GM12878 (cell line): ENCODE data around the gene BTBD7. TPM values are rescaled to one million over a fixed set of nuclear protein-coding genes. Genes with fewer than 3 reads are reported as not detected.

Experiments
- ATAC-seq: fragments of 200-7000 bp; cut with Tn5 transposase; 3 replicates; pipeline ENCODE4 v1.9.1; 2020; ENCODE audit warnings: mild to moderate bottlenecking, moderate library complexity
- BruUV-seq: library from RNA; stranded (reverse); fragments of 400-500 nt; replicated peaks from 2 replicates; lab custom pipeline; 2021; lab: Mats Ljungman, UMichigan
- CTCF ChIA-PET: fragments of 300-600 bp; sonication (Branson Sonifier 250); formaldehyde crosslinking; extraction: SDS; loops from one replicate; lab custom pipeline; 2021; ENCODE audit warnings: inconsistent platforms; lab: Yijun Ruan, JAX
- POLR2A ChIA-PET: fragments of 350-600 bp; formaldehyde crosslinking; extraction: SDS; loops from one replicate; lab custom pipeline; 2021; ENCODE audit warnings: inconsistent platforms; lab: Charles Lee
- RAD21 ChIA-PET: fragments of 300-600 bp; sonication (Branson Sonifier 250); formaldehyde crosslinking; loops from one replicate; lab custom pipeline; 2023; ENCODE audit warnings: antibody characterized with exemption; ENCODE audit not compliant: unreplicated experiment; lab: Charles Lee
- SMC1A ChIA-PET: fragments of 300-600 bp; sonication (Branson Sonifier 250); formaldehyde crosslinking; loops from one replicate; lab custom pipeline; 2023; ENCODE audit not compliant: unreplicated experiment, uncharacterized antibody; lab: Charles Lee
- DNase-seq: peaks from one replicate; pipeline ENCODE4 v3.0.0-alpha.2; 2011; ENCODE audit warnings: low read depth, low spot score
- FAIRE-seq: peaks from 3 replicates; lab custom pipeline; 2011; peaks lifted over from hg19 to GRCh38; lab: Jason Lieb, UNC
- H2AFZ ChIP-seq: 2 replicates; pipeline ENCODE4 v1.6.0; 2011; ENCODE audit warnings: low read depth, low read length, control low read depth; ENCODE audit not compliant: control insufficient read depth
- H3K27ac ChIP-seq: 2 replicates; pipeline ENCODE4 v1.5.1; 2011; ENCODE audit warnings: control low read depth; ENCODE audit not compliant: control insufficient read depth, insufficient read depth
- H3K27me3 ChIP-seq, 2 experiments: replicated peaks in 1 of 2; 2 replicates each; pipeline versions ENCODE4 v1.6.0 to v1.6.1; 2011; ENCODE audit warnings: low read length in 1 of 2; ENCODE audit not compliant: control insufficient read depth in 2 of 2, insufficient read depth in 2 of 2
- H3K36me3 ChIP-seq, 2 experiments: 2 replicates each; pipeline ENCODE4 v1.5.1; 2011; ENCODE audit warnings: low read length in 1 of 2; ENCODE audit not compliant: control insufficient read depth in 2 of 2, insufficient read depth in 2 of 2
- H3K4me1 ChIP-seq: 2 replicates; pipeline ENCODE4 v1.6.1; 2011; ENCODE audit warnings: mild to moderate bottlenecking, low read length, moderate library complexity, mixed read lengths; ENCODE audit not compliant: control insufficient read depth, insufficient read depth
- H3K4me2 ChIP-seq: 2 replicates; pipeline ENCODE4 v1.6.0; 2011; ENCODE audit warnings: control low read depth; ENCODE audit not compliant: control insufficient read depth, insufficient read depth
- H3K4me3 ChIP-seq: fragments of 200-600 bp; sonication (generic); 2 replicates; pipeline ENCODE4 v1.5.1; 2016
- H3K79me2 ChIP-seq: 2 replicates; pipeline ENCODE4 v1.6.0; 2011; ENCODE audit warnings: low read length; ENCODE audit not compliant: control insufficient read depth, insufficient read depth
- H3K9ac ChIP-seq: 2 replicates; pipeline ENCODE4 v1.8.0; 2011; ENCODE audit warnings: low read length, control low read depth, mixed read lengths; ENCODE audit not compliant: control insufficient read depth, insufficient read depth
- H3K9me3 ChIP-seq: replicated peaks from 3 replicates; pipeline ENCODE4 v1.5.1; 2011; ENCODE audit warnings: mild to moderate bottlenecking, low read length; ENCODE audit not compliant: control insufficient read depth, insufficient read depth
- H4K20me1 ChIP-seq: 2 replicates; pipeline ENCODE4 v1.6.0; 2011; ENCODE audit not compliant: control insufficient read depth, insufficient read depth
- CHD4 ChIP-seq: fragments of 200-600 bp; sonication (generic); IDR thresholded peaks from 2 replicates; pipeline ENCODE4 v1.6.1; 2016; ENCODE audit warnings: mild to moderate bottlenecking
- CREM ChIP-seq: IDR thresholded peaks from 2 replicates; pipeline ENCODE4 v1.6.1; 2014; ENCODE audit warnings: antibody characterized with exemption, low read depth
- LARP7 ChIP-seq: fragments of 450-650 bp; IDR thresholded peaks from 2 replicates; pipeline ENCODE4 v1.6.1; 2017; ENCODE audit warnings: mild to moderate bottlenecking
- MEF2A ChIP-seq: IDR thresholded peaks from 2 replicates; pipeline ENCODE4 v1.6.1; 2011; ENCODE audit warnings: low read depth, mild to moderate bottlenecking, low read length, moderate library complexity; ENCODE audit not compliant: insufficient read depth
- MXI1 ChIP-seq: fragments of 150-350 bp; IDR thresholded peaks from 2 replicates; pipeline ENCODE4 v1.6.1; 2011; ENCODE audit warnings: low read depth, mild to moderate bottlenecking, inconsistent platforms, low read length, improper control_type of control experiment
- NFXL1 ChIP-seq: fragments of 450-650 bp; IDR thresholded peaks from 2 replicates; pipeline ENCODE4 v1.6.1; 2017; ENCODE audit warnings: antibody characterized with exemption, mild to moderate bottlenecking, borderline replicate concordance
- POLR2AphosphoS2 ChIP-seq: IDR thresholded peaks from 2 replicates; pipeline ENCODE4 v1.6.1; 2011; ENCODE audit warnings: low read depth, mild to moderate bottlenecking, low read length, improper control_type of control experiment, moderate library complexity
- SPI1 ChIP-seq: IDR thresholded peaks from 2 replicates; pipeline ENCODE4 v1.6.1; 2011; ENCODE audit warnings: low read depth, mild to moderate bottlenecking, low read length, moderate library complexity, borderline replicate concordance; ENCODE audit not compliant: insufficient read depth
- USF2 ChIP-seq: IDR thresholded peaks from 2 replicates; pipeline ENCODE4 v1.6.1; 2011; ENCODE audit warnings: low read depth, low read length, improper control_type of control experiment, borderline replicate concordance
- YBX1 ChIP-seq: fragments of 450-650 bp; IDR thresholded peaks from 2 replicates; pipeline ENCODE4 v1.6.1; 2016; ENCODE audit warnings: antibody characterized with exemption
- ZBED1 ChIP-seq: IDR thresholded peaks from 2 replicates; pipeline ENCODE4 v1.6.1; 2016; ENCODE audit warnings: borderline replicate concordance
- WGBS: methylation state at CpG from one replicate; pipeline ENCODE4 v1.1.6; 2016; ENCODE audit warnings: low lambda C conversion rate; ENCODE audit not compliant: insufficient replicate concordance, insufficient coverage; ENCODE audit errors: missing lambda C conversion rate; 5-methylcytosine and 5-hydroxymethylcytosine counted together
- in situ Hi-C: fragments of 300-500 bp; cut with MboI; formaldehyde crosslinking; loops from 9 replicates; pipeline ENCODE4 v1.14.3; 2018; ENCODE audit warnings: mixed read lengths
- intact Hi-C: fragments of 100-400 bp; cut with micrococcal nuclease; formaldehyde crosslinking; loops from one replicate; pipeline ENCODE4 v1.14.2; 2022; ENCODE audit not compliant: unreplicated experiment
- polyA plus RNA-seq, 11 experiments: library from polyadenylated mRNA; depleted of rRNA in 4 of 11; unstranded in 6 of 11; stranded (reverse) in 5 of 11; fragments of >200 nt; fragmentation: Nextera tagmentation in 4 of 11; fragmentation: Illumina TruSeq in 1 of 11; extraction: Ambion mirVana in 4 of 11; extraction: Trizol in 1 of 11; gene quantifications; 1 replicate in 1 of 11; 2 replicates in 10 of 11; pipeline versions ENCODE4 v1.2.1 to v1.2.3, GENCODE V29; 2011 to 2016; ENCODE audit warnings: inconsistent platforms in 2 of 11, missing spikeins in 2 of 11, low read depth in 1 of 11
- total RNA-seq, 4 experiments: library from RNA; depleted of rRNA in 3 of 4; stranded (reverse); fragments of >200 nt in 3 of 4; fragmentation: Illumina TruSeq in 1 of 4; extraction: Trizol in 1 of 4; gene quantifications; 2 replicates each; pipeline versions ENCODE4 v1.2.1 to v1.2.3, GENCODE V29; 2013 to 2021
- TF ChIP-seq, protein P1 (sequence below): fragments of 450-650 bp; formaldehyde crosslinking; IDR thresholded peaks from 2 replicates; pipeline ENCODE4 v1.4.0; 2020; ENCODE audit warnings: mild to moderate bottlenecking, moderate library complexity

BTBD7 gene
- total and polyA plus RNA-seq, 10 of the 15 experiments (the other 5 are each of a cell fraction or from before 2014, with no cell fraction given) = 3.6 to 17.0 (median 9.6) TPM

GRCh38 chr14:93200553-93200952 lies 132.3 kb downstream of the BTBD7 start:
- Histone ChIP-seq H3K27me3 (no peaks in the 10 kb centered on the region), H3K27ac (no peak overlapping the region), H3K9me3 (no peaks in the 10 kb centered on the region), H3K36me3 (no peaks in the 10 kb centered on the region; a peak in 1 of 4 replicates), H3K4me2 (no peak overlapping the region), H3K4me3 (no peak overlapping the region), H3K9ac (no peak overlapping the region), H3K79me2 (peaks cover 20% of the 10 kb centered on the region), H3K4me1 (no peaks in the 10 kb centered on the region), H4K20me1 (no peaks in the 10 kb centered on the region), H2AFZ (no peak overlapping the region)
- FAIRE-seq = no peak
- no peak for DNase-seq
- ATAC-seq = no peak
- WGBS = over 99% methylated on average over 5 of the region's 5 CpGs
- in situ Hi-C loops (no loop called here), intact Hi-C loops (no loop called here)
- ChIA-PET SMC1A (no interaction called here), CTCF (no interaction called here), POLR2A (no interaction called here), RAD21 (no interaction called here)
- BruUV-seq = no TSS peak
- TF ChIP-seq YBX1 (no peak), CREM (no peak), MEF2A (no peak), ZBED1 (no peak), MXI1 (no peak), LARP7 (no peak), NFXL1 (no peak), SPI1 (no peak), CHD4 (no peak), POLR2AphosphoS2 (no peak), USF2 (no peak)
- TF ChIP-seq, protein P1, sequence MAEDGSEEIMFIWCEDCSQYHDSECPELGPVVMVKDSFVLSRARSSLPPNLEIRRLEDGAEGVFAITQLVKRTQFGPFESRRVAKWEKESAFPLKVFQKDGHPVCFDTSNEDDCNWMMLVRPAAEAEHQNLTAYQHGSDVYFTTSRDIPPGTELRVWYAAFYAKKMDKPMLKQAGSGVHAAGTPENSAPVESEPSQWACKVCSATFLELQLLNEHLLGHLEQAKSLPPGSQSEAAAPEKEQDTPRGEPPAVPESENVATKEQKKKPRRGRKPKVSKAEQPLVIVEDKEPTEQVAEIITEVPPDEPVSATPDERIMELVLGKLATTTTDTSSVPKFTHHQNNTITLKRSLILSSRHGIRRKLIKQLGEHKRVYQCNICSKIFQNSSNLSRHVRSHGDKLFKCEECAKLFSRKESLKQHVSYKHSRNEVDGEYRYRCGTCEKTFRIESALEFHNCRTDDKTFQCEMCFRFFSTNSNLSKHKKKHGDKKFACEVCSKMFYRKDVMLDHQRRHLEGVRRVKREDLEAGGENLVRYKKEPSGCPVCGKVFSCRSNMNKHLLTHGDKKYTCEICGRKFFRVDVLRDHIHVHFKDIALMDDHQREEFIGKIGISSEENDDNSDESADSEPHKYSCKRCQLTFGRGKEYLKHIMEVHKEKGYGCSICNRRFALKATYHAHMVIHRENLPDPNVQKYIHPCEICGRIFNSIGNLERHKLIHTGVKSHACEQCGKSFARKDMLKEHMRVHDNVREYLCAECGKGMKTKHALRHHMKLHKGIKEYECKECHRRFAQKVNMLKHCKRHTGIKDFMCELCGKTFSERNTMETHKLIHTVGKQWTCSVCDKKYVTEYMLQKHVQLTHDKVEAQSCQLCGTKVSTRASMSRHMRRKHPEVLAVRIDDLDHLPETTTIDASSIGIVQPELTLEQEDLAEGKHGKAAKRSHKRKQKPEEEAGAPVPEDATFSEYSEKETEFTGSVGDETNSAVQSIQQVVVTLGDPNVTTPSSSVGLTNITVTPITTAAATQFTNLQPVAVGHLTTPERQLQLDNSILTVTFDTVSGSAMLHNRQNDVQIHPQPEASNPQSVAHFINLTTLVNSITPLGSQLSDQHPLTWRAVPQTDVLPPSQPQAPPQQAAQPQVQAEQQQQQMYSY (CRISPR knock-in tag) = no peak
